ENCODE data around the gene HPS5.

DNA sequence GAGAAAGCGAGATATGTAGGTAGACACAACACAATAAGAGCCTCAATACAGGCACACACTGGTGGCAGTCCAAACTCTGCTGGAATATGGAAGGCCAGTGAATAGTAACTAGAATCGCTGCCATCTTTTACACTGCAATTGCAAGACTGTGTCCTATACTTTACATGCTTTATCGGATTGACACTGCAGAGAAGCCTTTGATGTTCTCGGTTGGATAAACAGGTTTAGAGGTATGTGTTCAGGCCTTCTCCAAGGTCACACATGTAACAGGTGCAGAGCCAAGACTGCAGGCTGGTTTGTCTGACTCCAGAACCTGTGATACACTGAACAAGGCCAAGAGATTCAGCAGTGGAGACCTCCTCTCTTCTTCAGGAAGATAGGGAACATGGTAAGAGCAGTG, 50.7 kb downstream of the HPS5 start:
- TF ChIP-seq, protein P1, sequence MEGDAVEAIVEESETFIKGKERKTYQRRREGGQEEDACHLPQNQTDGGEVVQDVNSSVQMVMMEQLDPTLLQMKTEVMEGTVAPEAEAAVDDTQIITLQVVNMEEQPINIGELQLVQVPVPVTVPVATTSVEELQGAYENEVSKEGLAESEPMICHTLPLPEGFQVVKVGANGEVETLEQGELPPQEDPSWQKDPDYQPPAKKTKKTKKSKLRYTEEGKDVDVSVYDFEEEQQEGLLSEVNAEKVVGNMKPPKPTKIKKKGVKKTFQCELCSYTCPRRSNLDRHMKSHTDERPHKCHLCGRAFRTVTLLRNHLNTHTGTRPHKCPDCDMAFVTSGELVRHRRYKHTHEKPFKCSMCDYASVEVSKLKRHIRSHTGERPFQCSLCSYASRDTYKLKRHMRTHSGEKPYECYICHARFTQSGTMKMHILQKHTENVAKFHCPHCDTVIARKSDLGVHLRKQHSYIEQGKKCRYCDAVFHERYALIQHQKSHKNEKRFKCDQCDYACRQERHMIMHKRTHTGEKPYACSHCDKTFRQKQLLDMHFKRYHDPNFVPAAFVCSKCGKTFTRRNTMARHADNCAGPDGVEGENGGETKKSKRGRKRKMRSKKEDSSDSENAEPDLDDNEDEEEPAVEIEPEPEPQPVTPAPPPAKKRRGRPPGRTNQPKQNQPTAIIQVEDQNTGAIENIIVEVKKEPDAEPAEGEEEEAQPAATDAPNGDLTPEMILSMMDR (conservative IDR thresholded peaks at IDR 0.05): no peak
- TF ChIP-seq EZH2 (IDR thresholded peaks at IDR 0.05; ENCODE audit: low read depth): no peak

Measured in PC-9 (cell line).